B cell (primary cell): ENCODE data around the gene PTH2.

ENCODE experiments used
- EZH2 ChIP-seq: IDR thresholded peaks from 2 replicates; pipeline ENCODE4 v1.6.1; 2012; ENCODE audit warnings: borderline replicate concordance, low read depth, mild to moderate bottlenecking, moderate library complexity, low read length; ENCODE audit not compliant: insufficient read depth, poor library complexity, severe bottlenecking
- TF ChIP-seq, protein P1 (sequence below): fragments of 200-600 bp; IDR thresholded peaks from one replicate; pipeline ENCODE4 v1.8.0; 2022; ENCODE audit warnings: antibody characterized with exemption, mild to moderate bottlenecking

DNA sequence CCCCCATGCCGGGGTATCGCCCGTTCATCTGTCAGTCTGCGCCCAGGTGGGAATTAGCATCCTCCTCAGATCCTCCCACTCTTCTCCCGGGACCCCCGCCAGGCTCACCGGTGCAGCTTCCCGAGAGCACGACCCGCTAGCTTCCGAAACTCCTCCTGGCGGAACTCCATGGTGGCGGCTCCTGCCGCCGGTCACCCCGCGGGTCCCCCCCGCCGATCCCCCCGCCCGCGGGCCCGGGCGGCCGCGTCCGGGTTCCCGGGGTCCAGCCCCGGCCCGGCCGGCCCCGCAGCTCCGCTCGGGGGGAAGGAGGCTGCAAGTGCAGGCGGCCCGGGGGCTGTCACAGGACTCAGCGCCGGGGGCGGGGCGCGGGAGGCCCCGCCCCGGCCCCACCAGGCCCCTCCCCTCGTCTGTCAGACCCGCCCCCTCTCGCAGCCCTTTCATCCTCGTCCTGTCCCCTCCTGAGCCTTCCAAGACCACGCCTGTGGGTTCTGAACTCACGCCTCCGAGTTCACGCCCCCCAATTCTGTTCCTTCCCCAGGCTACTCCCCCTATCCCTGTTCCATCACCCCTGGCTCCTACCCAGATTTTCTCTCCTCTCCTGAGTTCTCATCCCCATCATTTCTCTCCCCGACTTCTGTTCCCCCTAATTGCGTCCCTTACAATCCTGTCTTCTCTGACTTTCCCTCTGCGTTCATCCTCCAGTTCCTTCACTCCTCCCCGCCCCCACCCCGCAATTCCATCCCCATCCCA lies 18.1 kb upstream of the PTH2 start, which contains the start of gene SLC17A7:
- TF ChIP-seq, protein P1, sequence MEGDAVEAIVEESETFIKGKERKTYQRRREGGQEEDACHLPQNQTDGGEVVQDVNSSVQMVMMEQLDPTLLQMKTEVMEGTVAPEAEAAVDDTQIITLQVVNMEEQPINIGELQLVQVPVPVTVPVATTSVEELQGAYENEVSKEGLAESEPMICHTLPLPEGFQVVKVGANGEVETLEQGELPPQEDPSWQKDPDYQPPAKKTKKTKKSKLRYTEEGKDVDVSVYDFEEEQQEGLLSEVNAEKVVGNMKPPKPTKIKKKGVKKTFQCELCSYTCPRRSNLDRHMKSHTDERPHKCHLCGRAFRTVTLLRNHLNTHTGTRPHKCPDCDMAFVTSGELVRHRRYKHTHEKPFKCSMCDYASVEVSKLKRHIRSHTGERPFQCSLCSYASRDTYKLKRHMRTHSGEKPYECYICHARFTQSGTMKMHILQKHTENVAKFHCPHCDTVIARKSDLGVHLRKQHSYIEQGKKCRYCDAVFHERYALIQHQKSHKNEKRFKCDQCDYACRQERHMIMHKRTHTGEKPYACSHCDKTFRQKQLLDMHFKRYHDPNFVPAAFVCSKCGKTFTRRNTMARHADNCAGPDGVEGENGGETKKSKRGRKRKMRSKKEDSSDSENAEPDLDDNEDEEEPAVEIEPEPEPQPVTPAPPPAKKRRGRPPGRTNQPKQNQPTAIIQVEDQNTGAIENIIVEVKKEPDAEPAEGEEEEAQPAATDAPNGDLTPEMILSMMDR: no peak
- TF ChIP-seq EZH2: no peak
